ENCODE data around the gene PIGV. TPM values are rescaled to one million over a fixed set of nuclear protein-coding genes. Genes with fewer than 3 reads are reported as not detected.

Gene PIGV
- total and polyA plus RNA-seq, 2 donors = 9.4 to 10.6 TPM

DNA sequence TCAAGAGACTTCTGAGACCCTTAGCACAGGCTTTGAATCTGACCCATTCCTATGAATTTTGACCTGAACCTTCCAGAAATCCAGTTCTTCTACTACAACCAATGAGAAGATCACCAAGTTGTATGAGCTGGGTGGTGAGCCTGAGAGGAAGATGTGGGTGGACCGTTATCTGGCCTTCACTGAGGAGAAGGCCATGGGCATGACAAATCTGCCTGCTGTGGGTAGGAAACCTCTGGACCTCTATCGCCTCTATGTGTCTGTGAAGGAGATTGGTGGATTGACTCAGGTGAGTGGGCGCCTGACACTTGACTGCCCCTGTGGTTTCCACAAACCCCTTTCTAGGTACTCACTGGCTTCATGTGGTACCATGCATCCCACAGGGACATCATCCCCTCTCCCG lies 20.0 kb upstream of the PIGV start:
- WGBS = 99% methylated on average over 4 of the region's 4 CpGs
- Histone ChIP-seq H3K27ac (ENCODE audit: low read depth in 1 of 2, low read length in 1 of 2) (no peak overlapping the region), H3K27me3 (ENCODE audit: control insufficient read depth in 2 of 2, insufficient read depth in 1 of 2, low read length in 1 of 2) (no peaks in the 10 kb centered on the region), H3K4me3 (ENCODE audit: low read length in 2 of 2) (no peak overlapping the region), H3K36me3 (ENCODE audit: control insufficient read depth in 2 of 2, insufficient read depth in 2 of 2, low read length in 1 of 2) (peaks cover 95 to 99% of the 10 kb centered on the region in 2 donors), H3K9me3 (ENCODE audit: control insufficient read depth in 2 of 2, insufficient read depth in 1 of 2, low read length in 1 of 2) (no peaks in the 10 kb centered on the region), H3K4me1 (ENCODE audit: control insufficient read depth in 2 of 2, insufficient read depth in 2 of 2, low read length in 2 of 2) (no peaks in the 10 kb centered on the region)
- no peak for DNase-seq (ENCODE audit: low read depth in 6 of 9, low spot score in 9 of 9)

DNA sequence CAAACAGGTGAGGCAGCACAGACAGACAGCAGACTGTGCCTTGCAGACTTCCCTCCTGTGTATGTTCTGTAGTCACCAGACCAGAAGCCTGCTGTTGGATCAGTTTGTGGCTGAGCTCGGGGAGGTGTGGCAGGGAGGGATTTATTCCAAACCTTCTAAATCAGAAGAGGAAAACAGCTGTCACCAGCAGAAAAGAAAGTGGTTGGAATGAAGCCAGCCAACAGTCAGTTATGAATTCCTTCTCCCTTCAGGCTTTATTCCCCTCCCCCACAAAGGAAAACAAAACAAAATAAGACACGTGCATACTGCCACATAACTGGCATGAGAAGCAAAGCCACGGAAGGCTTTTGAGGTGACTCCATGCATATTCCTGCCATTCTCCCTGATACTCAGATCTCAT lies 19.0 kb upstream of the PIGV start:
- Histone ChIP-seq H3K4me3 (ENCODE audit: low read length in 2 of 2) (no peak overlapping the region), H3K36me3 (ENCODE audit: control insufficient read depth in 2 of 2, insufficient read depth in 2 of 2, low read length in 1 of 2) (peaks cover 95 to 99% of the 10 kb centered on the region in 2 donors), H3K9me3 (ENCODE audit: control insufficient read depth in 2 of 2, insufficient read depth in 1 of 2, low read length in 1 of 2) (no peaks in the 10 kb centered on the region), H3K4me1 (ENCODE audit: control insufficient read depth in 2 of 2, insufficient read depth in 2 of 2, low read length in 2 of 2) (no peaks in the 10 kb centered on the region), H3K27ac (ENCODE audit: low read depth in 1 of 2, low read length in 1 of 2) (peak overlapping the region in 1 of 2 donors; percentile 33), H3K27me3 (ENCODE audit: control insufficient read depth in 2 of 2, insufficient read depth in 1 of 2, low read length in 1 of 2) (no peaks in the 10 kb centered on the region)
- 77% methylated on average over 3 of the region's 3 CpGs for WGBS
- DNase-seq (ENCODE audit: low read depth in 6 of 9, low spot score in 9 of 9) = no peak

- 92% methylated on average over 3 of the region's 3 CpGs for WGBS
- peaks cover 97 to 100% of the 10 kb centered on the region in 2 donors for H3K36me3 ChIP-seq (ENCODE audit: control insufficient read depth in 2 of 2, insufficient read depth in 2 of 2, low read length in 1 of 2)
- no peak overlapping the region for H3K27ac ChIP-seq (ENCODE audit: low read depth in 1 of 2, low read length in 1 of 2)
- no peaks in the 10 kb centered on the region for H3K4me1 ChIP-seq (ENCODE audit: control insufficient read depth in 2 of 2, insufficient read depth in 2 of 2, low read length in 2 of 2)
- no peak overlapping the region for H3K4me3 ChIP-seq (ENCODE audit: low read length in 2 of 2)
- no peak for DNase-seq (ENCODE audit: low read depth in 6 of 9, low spot score in 9 of 9)
- no peaks in the 10 kb centered on the region for H3K27me3 ChIP-seq (ENCODE audit: control insufficient read depth in 2 of 2, insufficient read depth in 1 of 2, low read length in 1 of 2)
- no peaks in the 10 kb centered on the region for H3K9me3 ChIP-seq (ENCODE audit: control insufficient read depth in 2 of 2, insufficient read depth in 1 of 2, low read length in 1 of 2)
Observed at GRCh38 chr1:26771285-26771642, 16.5 kb upstream of the PIGV start.

- WGBS = 98% methylated on average over 2 of the region's 2 CpGs
Observed at GRCh38 chr1:26771643-26772321, 16.0 kb upstream of the PIGV start.

DNA sequence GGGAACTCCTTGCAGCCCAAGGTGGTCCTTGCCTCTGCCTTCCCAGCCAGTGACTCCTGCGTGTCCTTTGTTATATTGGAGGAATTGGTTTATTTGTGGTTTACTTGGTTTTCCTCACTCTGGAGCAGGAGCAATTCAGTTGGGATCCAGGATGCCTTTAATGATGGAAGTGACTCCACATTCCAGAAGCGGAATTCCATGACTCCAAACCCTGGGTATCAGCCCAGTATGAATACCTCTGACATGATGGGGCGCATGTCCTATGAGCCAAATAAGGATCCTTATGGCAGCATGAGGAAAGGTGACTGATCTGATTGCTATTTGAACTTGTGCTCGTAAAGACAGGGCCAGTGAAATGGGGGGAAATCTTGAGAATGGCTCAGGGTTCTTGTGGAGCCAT lies 15.1 kb upstream of the PIGV start:
- no peaks in the 10 kb centered on the region for H3K27me3 ChIP-seq (ENCODE audit: control insufficient read depth in 2 of 2, insufficient read depth in 1 of 2, low read length in 1 of 2)
- no peaks in the 10 kb centered on the region for H3K9me3 ChIP-seq (ENCODE audit: control insufficient read depth in 2 of 2, insufficient read depth in 1 of 2, low read length in 1 of 2)
- no peak for DNase-seq (ENCODE audit: low read depth in 6 of 9, low spot score in 9 of 9)
- no peak overlapping the region for H3K4me3 ChIP-seq (ENCODE audit: low read length in 2 of 2)
- no peak overlapping the region for H3K27ac ChIP-seq (ENCODE audit: low read depth in 1 of 2, low read length in 1 of 2)
- 94% methylated on average over 4 of the region's 4 CpGs for WGBS
- H3K36me3 ChIP-seq (ENCODE audit: control insufficient read depth in 2 of 2, insufficient read depth in 2 of 2, low read length in 1 of 2) = peaks cover 91 to 100% of the 10 kb centered on the region in 2 donors
- no peaks in the 10 kb centered on the region for H3K4me1 ChIP-seq (ENCODE audit: control insufficient read depth in 2 of 2, insufficient read depth in 2 of 2, low read length in 2 of 2)

More at GRCh38 chr1:26771643-26772321, 16.0 kb upstream of the PIGV start:
- no peak for DNase-seq (ENCODE audit: low read depth in 6 of 9, low spot score in 9 of 9)
- Histone ChIP-seq H3K27me3 (ENCODE audit: control insufficient read depth in 2 of 2, insufficient read depth in 1 of 2, low read length in 1 of 2) (no peaks in the 10 kb centered on the region), H3K36me3 (ENCODE audit: control insufficient read depth in 2 of 2, insufficient read depth in 2 of 2, low read length in 1 of 2) (peaks cover 92 to 100% of the 10 kb centered on the region in 2 donors), H3K4me1 (ENCODE audit: control insufficient read depth in 2 of 2, insufficient read depth in 2 of 2, low read length in 2 of 2) (no peaks in the 10 kb centered on the region), H3K9me3 (ENCODE audit: control insufficient read depth in 2 of 2, insufficient read depth in 1 of 2, low read length in 1 of 2) (no peaks in the 10 kb centered on the region), H3K4me3 (ENCODE audit: low read length in 2 of 2) (no peak overlapping the region), H3K27ac (ENCODE audit: low read depth in 1 of 2, low read length in 1 of 2) (peak overlapping the region in 1 of 2 donors; percentile 19)

DNA sequence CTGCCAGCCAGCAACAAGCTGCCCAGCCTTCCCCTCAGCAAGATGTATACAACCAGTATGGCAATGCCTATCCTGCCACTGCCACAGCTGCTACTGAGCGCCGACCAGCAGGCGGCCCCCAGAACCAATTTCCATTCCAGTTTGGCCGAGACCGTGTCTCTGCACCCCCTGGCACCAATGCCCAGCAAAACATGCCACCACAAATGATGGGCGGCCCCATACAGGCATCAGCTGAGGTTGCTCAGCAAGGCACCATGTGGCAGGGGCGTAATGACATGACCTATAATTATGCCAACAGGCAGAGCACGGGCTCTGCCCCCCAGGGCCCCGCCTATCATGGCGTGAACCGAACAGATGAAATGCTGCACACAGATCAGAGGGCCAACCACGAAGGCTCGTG lies 13.3 kb upstream of the PIGV start:
- peaks cover 91 to 100% of the 10 kb centered on the region in 2 donors for H3K36me3 ChIP-seq (ENCODE audit: control insufficient read depth in 2 of 2, insufficient read depth in 2 of 2, low read length in 1 of 2)
- no peak overlapping the region for H3K27ac ChIP-seq (ENCODE audit: low read depth in 1 of 2, low read length in 1 of 2)
- no peaks in the 10 kb centered on the region for H3K9me3 ChIP-seq (ENCODE audit: control insufficient read depth in 2 of 2, insufficient read depth in 1 of 2, low read length in 1 of 2)
- no peak for DNase-seq (ENCODE audit: low read depth in 6 of 9, low spot score in 9 of 9)
- 97% methylated on average over 13 of the region's 13 CpGs for WGBS
- H3K4me1 ChIP-seq (ENCODE audit: control insufficient read depth in 2 of 2, insufficient read depth in 2 of 2, low read length in 2 of 2) = no peaks in the 10 kb centered on the region
- no peak overlapping the region for H3K4me3 ChIP-seq (ENCODE audit: low read length in 2 of 2)
- no peaks in the 10 kb centered on the region for H3K27me3 ChIP-seq (ENCODE audit: control insufficient read depth in 2 of 2, insufficient read depth in 1 of 2, low read length in 1 of 2)

- H3K9me3 ChIP-seq (ENCODE audit: control insufficient read depth in 2 of 2, insufficient read depth in 1 of 2, low read length in 1 of 2) = no peaks in the 10 kb centered on the region
- H3K4me1 ChIP-seq (ENCODE audit: control insufficient read depth in 2 of 2, insufficient read depth in 2 of 2, low read length in 2 of 2) = no peaks in the 10 kb centered on the region
- H3K36me3 ChIP-seq (ENCODE audit: control insufficient read depth in 2 of 2, insufficient read depth in 2 of 2, low read length in 1 of 2) = peaks cover 91 to 100% of the 10 kb centered on the region in 2 donors
- H3K27ac ChIP-seq (ENCODE audit: low read depth in 1 of 2, low read length in 1 of 2) = no peak overlapping the region
- WGBS = 94% methylated on average over 4 of the region's 4 CpGs
- no peak overlapping the region for H3K4me3 ChIP-seq (ENCODE audit: low read length in 2 of 2)
- H3K27me3 ChIP-seq (ENCODE audit: control insufficient read depth in 2 of 2, insufficient read depth in 1 of 2, low read length in 1 of 2) = no peaks in the 10 kb centered on the region
- DNase-seq (ENCODE audit: low read depth in 6 of 9, low spot score in 9 of 9) = no peak
Observed at GRCh38 chr1:26775666-26776065, 12.1 kb upstream of the PIGV start.

DNA sequence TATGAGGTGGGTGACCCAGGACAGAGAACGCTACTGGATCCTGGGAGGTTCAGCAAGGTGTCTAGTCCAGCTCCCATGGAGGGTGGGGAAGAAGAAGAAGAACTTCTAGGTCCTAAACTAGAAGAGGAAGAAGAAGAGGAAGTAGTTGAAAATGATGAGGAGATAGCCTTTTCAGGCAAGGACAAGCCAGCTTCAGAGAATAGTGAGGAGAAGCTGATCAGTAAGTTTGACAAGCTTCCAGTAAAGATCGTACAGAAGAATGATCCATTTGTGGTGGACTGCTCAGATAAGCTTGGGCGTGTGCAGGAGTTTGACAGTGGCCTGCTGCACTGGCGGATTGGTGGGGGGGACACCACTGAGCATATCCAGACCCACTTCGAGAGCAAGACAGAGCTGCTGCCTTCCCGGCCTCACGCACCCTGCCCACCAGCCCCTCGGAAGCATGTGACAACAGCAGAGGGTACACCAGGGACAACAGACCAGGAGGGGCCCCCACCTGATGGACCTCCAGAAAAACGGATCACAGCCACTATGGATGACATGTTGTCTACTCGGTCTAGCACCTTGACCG lies 8.6 kb upstream of the PIGV start:
- Histone ChIP-seq H3K36me3 (ENCODE audit: control insufficient read depth in 2 of 2, insufficient read depth in 2 of 2, low read length in 1 of 2) (peaks cover 71 to 93% of the 10 kb centered on the region in 2 donors), H3K27me3 (ENCODE audit: control insufficient read depth in 2 of 2, insufficient read depth in 1 of 2, low read length in 1 of 2) (no peaks in the 10 kb centered on the region), H3K9me3 (ENCODE audit: control insufficient read depth in 2 of 2, insufficient read depth in 1 of 2, low read length in 1 of 2) (no peaks in the 10 kb centered on the region), H3K4me3 (ENCODE audit: low read length in 2 of 2) (no peak overlapping the region), H3K4me1 (ENCODE audit: control insufficient read depth in 2 of 2, insufficient read depth in 2 of 2, low read length in 2 of 2) (peaks cover 0 to 4% of the 10 kb centered on the region in 2 donors), H3K27ac (ENCODE audit: low read depth in 1 of 2, low read length in 1 of 2) (no peak overlapping the region)
- 98% methylated on average over 11 of the region's 11 CpGs for WGBS
- no peak for DNase-seq (ENCODE audit: low read depth in 6 of 9, low spot score in 9 of 9)

DNA sequence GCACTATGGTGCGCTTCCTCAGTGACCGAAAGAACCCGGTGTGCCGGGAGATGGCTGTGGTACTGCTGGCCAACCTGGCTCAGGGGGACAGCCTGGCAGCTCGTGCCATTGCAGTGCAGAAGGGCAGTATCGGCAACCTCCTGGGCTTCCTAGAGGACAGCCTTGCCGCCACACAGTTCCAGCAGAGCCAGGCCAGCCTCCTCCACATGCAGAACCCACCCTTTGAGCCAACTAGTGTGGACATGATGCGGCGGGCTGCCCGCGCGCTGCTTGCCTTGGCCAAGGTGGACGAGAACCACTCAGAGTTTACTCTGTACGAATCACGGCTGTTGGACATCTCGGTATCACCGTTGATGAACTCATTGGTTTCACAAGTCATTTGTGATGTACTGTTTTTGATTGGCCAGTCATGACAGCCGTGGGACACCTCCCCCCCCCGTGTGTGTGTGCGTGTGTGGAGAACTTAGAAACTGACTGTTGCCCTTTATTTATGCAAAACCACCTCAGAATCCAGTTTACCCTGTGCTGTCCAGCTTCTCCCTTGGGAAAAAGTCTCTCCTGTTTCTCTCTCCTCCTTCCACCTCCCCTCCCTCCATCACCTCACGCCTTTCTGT lies 7.3 kb upstream of the PIGV start:
- peaks cover 0 to 13% of the 10 kb centered on the region in 2 donors for H3K4me1 ChIP-seq (ENCODE audit: control insufficient read depth in 2 of 2, insufficient read depth in 2 of 2, low read length in 2 of 2)
- no peak for DNase-seq (ENCODE audit: low read depth in 6 of 9, low spot score in 9 of 9)
- no peaks in the 10 kb centered on the region for H3K9me3 ChIP-seq (ENCODE audit: control insufficient read depth in 2 of 2, insufficient read depth in 1 of 2, low read length in 1 of 2)
- WGBS = 98% methylated on average over 21 of the region's 21 CpGs
- no peaks in the 10 kb centered on the region for H3K27me3 ChIP-seq (ENCODE audit: control insufficient read depth in 2 of 2, insufficient read depth in 1 of 2, low read length in 1 of 2)
- H3K27ac ChIP-seq (ENCODE audit: low read depth in 1 of 2, low read length in 1 of 2) = no peak overlapping the region
- no peak overlapping the region for H3K4me3 ChIP-seq (ENCODE audit: low read length in 2 of 2)
- H3K36me3 ChIP-seq (ENCODE audit: control insufficient read depth in 2 of 2, insufficient read depth in 2 of 2, low read length in 1 of 2) = peaks cover 58 to 82% of the 10 kb centered on the region in 2 donors
